GM18507 (cell line): ENCODE results near the gene RIPOR1.

Experiments used
- DNase-seq: peaks from one replicate; pipeline ENCODE4 v3.0.0; 2011; ENCODE audit warnings: low read depth; ENCODE audit not compliant: insufficient read length; ENCODE audit errors: extremely low spot score
- FAIRE-seq: peaks from 2 replicates; lab custom pipeline; 2011; peaks lifted over from hg19 to GRCh38; lab: Jason Lieb, UNC

RIPOR1 gene

GRCh38 chr16:67549240-67549639, 20.6 kb downstream of the RIPOR1 start:
- FAIRE-seq (no peak), DNase-seq (no peak)

GRCh38 chr16:67549936-67550335, 21.3 kb downstream of the RIPOR1 start:
- DNase-seq (no peak), FAIRE-seq (no peak)

DNA sequence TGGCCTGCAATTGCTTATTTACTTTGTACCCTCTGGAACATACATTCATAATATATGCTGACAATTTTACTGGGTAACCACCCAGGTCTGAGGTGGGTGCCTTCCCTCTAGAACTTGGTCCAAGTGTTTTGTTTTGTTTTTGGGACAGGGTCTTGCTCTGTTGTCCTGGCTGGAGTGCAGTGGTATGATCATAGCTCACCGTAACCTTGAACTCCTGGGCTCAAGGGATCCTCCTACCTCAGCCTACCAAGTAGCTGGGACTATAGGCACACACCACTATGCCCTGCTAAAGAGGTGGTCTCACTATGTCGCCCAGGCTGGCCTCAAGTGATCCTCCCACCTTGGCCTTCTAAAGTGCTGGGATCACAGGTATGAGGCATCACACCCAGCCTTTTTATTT, 22.5 kb downstream of the RIPOR1 start:
- no peak for DNase-seq
- FAIRE-seq: no peak

DNA sequence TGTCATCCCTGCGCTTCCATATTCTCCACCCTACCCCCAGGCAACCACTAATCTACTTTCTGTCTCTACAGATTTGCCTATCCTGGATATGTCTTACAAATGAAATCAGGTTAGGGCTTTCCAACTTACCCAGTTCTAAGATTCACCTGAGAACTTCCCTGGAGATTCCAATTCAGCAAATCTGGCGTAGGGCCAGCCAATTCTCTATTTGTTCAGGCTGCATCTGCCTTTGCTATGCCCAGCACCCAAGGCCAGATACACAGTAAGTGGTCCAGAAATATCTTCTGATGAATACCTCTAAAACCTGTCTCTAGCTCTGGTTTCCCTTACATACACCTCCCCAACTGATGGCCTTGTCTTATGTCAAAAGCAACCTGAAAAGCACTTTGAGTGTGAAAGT, 23.3 kb downstream of the RIPOR1 start:
- no peak for FAIRE-seq
- no peak for DNase-seq

DNA sequence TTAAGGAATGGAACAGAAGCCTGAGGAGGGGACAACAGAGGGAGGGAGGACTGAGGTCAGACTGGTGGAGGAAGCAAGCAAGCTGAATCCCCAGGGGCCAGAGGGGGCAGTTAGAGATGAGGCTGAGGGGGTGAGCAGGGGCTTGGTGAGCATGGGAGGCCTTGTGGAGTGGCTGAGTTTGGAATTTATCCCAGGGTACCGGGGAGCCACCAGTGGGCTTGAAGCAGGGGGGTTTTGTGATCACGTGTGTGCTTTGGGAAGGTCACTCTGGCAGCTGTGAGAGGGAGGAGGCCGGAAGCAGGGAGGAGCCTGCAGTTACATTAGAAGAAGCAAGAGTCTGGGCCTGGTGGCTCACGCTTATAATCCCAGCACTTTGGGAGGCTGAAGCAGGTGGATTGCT, 23.8 kb downstream of the RIPOR1 start:
- no peak for FAIRE-seq
- no peak for DNase-seq

DNA sequence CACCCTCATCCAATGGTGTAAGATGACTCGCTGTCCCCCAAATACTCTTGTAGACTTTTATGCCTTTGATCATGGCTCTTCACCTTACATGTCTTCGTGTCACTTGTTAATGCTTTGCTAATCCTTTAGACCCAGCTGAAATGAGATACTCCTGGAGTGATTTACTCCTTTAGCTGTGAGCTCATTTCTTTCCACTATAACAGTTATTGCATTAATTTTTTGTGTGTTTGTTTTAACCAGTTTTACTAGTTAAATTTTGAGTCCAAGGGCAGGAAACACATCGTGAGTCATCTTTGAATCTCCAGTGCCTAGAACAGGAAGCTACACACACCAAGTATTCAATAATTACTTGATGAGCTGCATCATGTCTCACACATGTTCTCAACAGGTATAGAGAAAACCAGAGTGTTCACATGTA, 27.2 kb downstream of the RIPOR1 start:
- FAIRE-seq (peak; percentile 71), DNase-seq (no peak)

DNA sequence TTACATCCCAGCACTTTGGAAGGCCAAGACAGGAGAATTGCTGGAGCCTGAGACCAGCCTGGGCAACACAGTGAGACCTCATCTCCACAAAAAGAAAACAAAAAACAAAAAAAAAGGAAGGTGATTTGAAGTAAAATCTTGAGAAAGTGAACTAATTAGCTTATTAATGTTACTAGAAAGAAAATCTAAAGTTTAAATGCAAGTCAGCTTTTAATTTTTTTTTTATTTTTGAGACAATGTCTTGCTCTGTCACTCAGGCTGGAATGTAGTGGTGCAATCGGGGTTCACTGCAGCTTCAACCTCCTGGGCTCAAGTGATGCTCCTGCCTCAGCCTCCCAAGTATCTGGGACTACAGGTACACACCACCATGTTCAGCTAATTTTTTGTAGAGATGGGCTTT, 30.2 kb downstream of the RIPOR1 start:
- DNase-seq (no peak), FAIRE-seq (no peak)

DNA sequence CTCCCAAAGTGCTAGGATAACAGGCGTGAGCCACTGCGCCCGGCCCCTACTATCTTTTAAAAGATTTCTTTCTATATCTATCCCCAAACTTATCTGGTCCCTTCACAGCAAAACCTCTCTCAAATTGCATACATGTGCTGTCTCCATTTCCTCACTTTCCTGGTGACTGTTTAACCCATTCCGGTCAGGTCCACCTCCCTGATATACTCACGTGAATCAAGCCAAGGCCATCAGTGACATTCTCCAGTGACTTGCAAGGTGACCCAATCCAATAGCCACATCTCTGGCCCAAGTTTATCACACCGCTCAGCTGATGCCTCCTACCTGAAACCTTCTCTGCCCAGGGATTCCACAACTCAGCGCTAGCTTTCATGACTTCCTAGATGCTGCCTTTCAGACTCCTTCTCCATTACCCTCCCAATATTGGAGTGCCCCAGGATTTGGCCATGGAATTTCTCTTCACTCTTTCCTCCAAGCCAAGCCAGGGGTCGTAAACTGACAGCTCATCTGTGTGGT, 32.3 kb downstream of the RIPOR1 start:
- no peak for DNase-seq
- FAIRE-seq: no peak

DNA sequence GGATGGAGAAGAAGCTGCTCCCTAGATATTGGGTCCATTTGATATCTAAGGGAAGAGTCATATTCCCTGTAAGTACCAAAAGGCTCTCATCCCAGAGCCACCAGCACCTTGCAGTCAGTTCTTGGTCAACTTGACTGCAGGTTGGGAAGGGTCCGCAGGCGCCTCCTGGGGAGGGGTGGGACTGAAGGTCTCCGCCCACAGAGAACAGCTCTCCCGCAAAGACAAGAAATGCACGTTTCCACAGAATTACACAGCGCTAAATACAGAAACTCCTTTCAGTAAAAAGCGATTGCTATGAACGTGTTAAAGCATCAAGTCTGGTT, 32.8 kb downstream of the RIPOR1 start:
- DNase-seq (no peak), FAIRE-seq (no peak)

GRCh38 chr16:67561824-67562525, 33.3 kb downstream of the RIPOR1 start:
- FAIRE-seq: peak; percentile 91
- DNase-seq: peak; percentile 91

- DNase-seq (no peak), FAIRE-seq (no peak)
Measured at GRCh38 chr16:67562526-67562917, 33.9 kb downstream of the RIPOR1 start, which contains the start of gene CTCF. Gene CTCF (plus strand): TSS chr16:67562526. CDS start chr16:67610833, 48,307 bp downstream.

DNA sequence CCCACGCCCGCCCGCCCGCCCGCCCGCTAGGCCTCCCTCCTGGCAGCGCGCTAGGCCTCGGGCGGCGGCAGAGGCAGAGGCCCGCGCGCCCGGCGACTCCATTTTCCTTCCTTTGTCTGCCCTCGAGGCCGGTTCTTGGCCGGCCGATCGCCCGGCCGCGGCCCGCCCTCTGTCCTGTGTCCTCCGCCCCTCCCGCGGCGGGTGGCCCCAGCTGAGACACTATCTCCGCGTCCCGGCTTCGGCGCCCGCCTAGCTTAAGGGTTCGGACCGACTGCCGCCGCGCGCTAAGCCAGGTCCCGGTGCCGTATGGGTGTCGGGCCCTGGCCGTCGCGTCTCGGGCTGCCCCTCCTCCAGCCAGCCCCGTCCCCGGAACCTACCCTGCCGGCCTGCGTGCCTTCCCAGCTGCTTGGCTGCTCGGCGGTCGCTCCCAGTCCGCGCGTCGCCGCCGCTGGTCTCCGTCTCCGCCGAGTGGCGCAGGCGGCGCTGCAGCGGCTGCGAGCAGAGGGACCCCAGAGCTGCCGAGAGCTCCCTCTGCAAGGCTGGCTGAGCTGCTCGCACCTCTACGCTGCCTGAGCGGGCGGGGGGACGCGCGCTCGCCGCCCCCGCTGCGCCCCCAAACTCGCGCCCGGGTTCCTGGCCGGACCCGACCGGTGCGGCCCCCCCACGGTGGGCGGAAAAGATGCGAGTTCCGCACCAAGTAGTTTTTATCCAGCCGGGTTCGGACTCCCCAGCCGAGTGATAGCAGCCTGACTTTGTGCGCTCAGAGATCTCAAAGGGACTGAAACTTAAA, 34.5 kb downstream of the RIPOR1 start:
- peak; percentile 12 for FAIRE-seq
- DNase-seq: no peak

DNA sequence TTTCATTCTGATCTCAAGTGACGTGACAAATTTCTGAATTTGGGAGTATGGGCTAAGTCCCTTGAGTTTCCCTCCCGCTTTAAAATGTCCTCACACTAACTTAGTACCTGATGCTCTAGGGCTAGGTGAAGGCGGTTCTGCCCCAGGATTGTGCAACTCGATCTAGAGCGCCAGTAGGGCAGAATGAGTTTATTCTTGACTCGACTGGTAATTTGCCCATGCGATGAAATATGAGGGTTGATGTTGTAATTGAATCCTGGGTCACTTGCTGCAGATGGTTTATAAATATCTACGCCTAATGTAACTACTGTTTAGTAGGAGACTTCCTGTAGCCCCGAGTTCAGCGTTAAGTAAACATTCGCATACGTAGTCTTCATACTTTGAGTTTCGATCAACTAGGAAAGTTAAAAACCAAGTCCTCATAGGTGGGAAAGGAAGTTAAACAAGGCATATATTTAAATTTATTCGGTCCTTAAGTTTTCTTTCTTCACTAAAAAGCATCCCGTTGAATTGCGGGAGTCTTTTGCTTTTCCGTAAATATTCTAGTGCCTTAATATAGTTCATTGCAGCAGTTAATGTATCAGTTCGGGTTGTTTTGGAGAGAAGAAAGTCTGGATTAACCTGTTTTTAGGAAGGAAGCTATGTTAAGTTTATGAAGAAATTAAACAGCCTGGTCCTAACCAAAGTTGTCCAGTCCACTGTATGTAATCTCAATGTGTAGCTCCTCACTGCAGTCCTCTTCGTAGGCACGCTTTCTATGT, 35.3 kb downstream of the RIPOR1 start:
- no peak for DNase-seq
- FAIRE-seq: peak; percentile 84

GRCh38 chr16:67565470-67566100, 37.0 kb downstream of the RIPOR1 start:
- DNase-seq: no peak

GRCh38 chr16:67571464-67571863, 42.8 kb downstream of the RIPOR1 start:
- no peak for DNase-seq
- no peak for FAIRE-seq

More at GRCh38 chr16:67565470-67566100, 37.0 kb downstream of the RIPOR1 start:
- FAIRE-seq: peak; percentile 9

DNA sequence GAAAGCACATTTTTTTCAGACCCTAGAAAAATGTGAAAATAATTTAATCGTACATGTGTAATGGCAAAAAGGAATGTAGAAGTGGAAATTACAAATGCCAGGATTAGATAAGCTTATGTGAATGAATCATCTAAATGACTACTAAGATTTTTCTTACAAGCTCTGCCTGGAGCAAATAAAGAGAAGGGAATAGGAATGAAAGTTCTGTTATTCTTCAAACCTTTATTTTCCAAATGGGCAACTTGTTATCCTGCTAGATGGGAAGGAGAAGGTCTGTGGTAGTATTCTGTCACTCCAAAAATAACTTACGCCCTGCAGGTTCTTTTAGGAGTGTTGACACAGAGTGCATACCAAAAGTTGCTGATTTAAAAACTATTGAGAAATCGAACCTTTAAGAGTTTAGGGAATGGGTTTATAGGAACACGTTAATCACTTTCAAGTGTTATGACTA, 43.4 kb downstream of the RIPOR1 start:
- DNase-seq (no peak), FAIRE-seq (no peak)

- no peak for FAIRE-seq
- no peak for DNase-seq
Measured at GRCh38 chr16:67579686-67580085, 51.1 kb downstream of the RIPOR1 start.

- no peak for FAIRE-seq
- DNase-seq: no peak
Measured at GRCh38 chr16:67580202-67580601, 51.6 kb downstream of the RIPOR1 start.

DNA sequence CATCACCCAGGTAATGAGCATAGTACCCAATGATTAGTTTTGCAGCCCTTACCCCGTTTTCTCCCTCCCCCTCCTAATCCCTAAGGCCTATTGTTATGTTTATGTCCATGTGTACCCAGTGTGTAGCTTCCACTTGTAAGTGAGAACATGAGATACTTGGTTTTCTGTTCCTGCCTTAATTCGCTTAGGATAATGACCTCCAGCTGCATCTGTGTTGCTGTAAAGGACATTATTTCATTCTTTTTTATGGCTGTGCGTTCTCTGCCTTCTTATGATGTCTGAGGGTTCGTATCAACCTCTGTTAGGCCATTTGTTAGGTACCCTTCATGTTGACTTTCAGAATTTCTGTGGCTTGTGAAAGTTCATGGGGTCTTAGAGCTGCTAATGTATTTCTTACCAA, 64.7 kb downstream of the RIPOR1 start:
- no peak for FAIRE-seq
- DNase-seq: no peak

- DNase-seq (no peak), FAIRE-seq (no peak)
Measured at GRCh38 chr16:67593701-67594100, 65.1 kb downstream of the RIPOR1 start.
